ENCODE measurements around the gene PDC. TPM values are rescaled to one million over a fixed set of nuclear protein-coding genes. Genes with fewer than 3 reads are reported as not detected.

PDC gene
- total and polyA plus RNA-seq, 9 of the 15 experiments (the other 6 are each of a cell fraction or from before 2014, with no cell fraction given): not detected

DNA sequence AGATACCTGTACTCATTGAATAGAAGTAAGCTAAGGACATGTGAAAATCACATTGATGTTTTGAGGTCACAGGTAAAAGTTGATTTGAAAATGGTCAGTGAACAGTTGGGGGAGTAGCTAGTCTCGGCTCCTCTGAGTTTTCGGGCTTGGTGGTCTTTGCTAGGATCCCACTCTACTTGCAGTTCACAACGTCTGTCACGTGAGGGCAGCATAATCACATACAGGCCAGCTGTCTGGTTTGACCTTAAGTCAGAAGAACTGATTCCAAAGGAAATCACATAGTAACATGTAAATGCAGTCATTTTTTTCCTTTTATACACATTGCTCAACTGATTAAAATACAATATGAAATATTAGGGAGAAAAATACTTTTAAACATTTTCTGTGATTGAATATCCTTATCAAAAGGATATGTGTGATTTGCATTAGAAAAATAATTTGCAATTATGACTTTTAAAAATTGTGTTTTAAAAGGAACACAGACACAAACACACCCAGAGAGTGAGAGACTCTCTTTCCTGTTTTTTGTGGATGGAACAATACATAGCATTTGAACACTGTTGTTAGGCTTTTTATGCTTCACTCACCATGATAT, 21.8 kb upstream of the PDC start (continued):
- TF ChIP-seq, protein P1, sequence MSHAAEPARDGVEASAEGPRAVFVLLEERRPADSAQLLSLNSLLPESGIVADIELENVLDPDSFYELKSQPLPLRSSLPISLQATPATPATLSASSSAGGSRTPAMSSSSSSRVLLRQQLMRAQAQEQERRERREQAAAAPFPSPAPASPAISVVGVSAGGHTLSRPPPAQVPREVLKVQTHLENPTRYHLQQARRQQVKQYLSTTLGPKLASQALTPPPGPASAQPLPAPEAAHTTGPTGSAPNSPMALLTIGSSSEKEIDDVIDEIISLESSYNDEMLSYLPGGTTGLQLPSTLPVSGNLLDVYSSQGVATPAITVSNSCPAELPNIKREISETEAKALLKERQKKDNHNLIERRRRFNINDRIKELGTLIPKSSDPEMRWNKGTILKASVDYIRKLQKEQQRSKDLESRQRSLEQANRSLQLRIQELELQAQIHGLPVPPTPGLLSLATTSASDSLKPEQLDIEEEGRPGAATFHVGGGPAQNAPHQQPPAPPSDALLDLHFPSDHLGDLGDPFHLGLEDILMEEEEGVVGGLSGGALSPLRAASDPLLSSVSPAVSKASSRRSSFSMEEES (CRISPR knock-in tag; IDR thresholded peaks at IDR 0.05): peak; percentile 90
- TF ChIP-seq NFIC (IDR thresholded peaks at IDR 0.05): no peak
- TF ChIP-seq FOXA3 (CRISPR knock-in tag; conservative IDR thresholded peaks at IDR 0.05 in 1 of 2, IDR thresholded peaks at IDR 0.05 in 1 of 2): no peak
- TF ChIP-seq KDM1A (IDR thresholded peaks at IDR 0.05): 0 out of 4 replicates have a peak, but pooled peaks of 1 of the 2 experiments have one; percentile 32
- TF ChIP-seq ZBTB7A (IDR thresholded peaks at IDR 0.05; ENCODE audit: borderline replicate concordance, control insufficient read depth, low read depth, low read length): peak; percentile 26; the same call in 1 of the 2 replicates
- TF ChIP-seq, protein P2, sequence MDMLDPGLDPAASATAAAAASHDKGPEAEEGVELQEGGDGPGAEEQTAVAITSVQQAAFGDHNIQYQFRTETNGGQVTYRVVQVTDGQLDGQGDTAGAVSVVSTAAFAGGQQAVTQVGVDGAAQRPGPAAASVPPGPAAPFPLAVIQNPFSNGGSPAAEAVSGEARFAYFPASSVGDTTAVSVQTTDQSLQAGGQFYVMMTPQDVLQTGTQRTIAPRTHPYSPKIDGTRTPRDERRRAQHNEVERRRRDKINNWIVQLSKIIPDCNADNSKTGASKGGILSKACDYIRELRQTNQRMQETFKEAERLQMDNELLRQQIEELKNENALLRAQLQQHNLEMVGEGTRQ (CRISPR knock-in tag; IDR thresholded peaks at IDR 0.05): peak; percentile 64
- TF ChIP-seq TOE1 (IDR thresholded peaks at IDR 0.05; ENCODE audit: borderline replicate concordance): 0 out of 2 replicates have a peak, but pooled peaks have one; percentile 33
- no peak for TF ChIP-seq TOE1 (CRISPR knock-in tag; IDR thresholded peaks at IDR 0.05; ENCODE audit: borderline replicate concordance, low read depth)
- TF ChIP-seq, protein P3, sequence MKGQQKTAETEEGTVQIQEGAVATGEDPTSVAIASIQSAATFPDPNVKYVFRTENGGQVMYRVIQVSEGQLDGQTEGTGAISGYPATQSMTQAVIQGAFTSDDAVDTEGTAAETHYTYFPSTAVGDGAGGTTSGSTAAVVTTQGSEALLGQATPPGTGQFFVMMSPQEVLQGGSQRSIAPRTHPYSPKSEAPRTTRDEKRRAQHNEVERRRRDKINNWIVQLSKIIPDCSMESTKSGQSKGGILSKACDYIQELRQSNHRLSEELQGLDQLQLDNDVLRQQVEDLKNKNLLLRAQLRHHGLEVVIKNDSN (CRISPR knock-in tag; IDR thresholded peaks at IDR 0.05): peak; percentile 45; the same call in 1 of the 2 replicates
- TF ChIP-seq ARID1B (IDR thresholded peaks at IDR 0.05): no peak
- peak; percentile 79 to 92 for TF ChIP-seq RAD21 (CRISPR knock-in tag; conservative IDR thresholded peaks at IDR 0.05 in 1 of 2, IDR thresholded peaks at IDR 0.05 in 1 of 2)
- peak; percentile 57; the same call in 1 of the 2 replicates for TF ChIP-seq STAG1 (CRISPR knock-in tag; IDR thresholded peaks at IDR 0.05; ENCODE audit: borderline replicate concordance)
